Measurements from ENCODE around the gene STX4.

- TF ChIP-seq CTCF (IDR thresholded peaks at IDR 0.05; ENCODE audit: insufficient read depth, low read length, poor library complexity, severe bottlenecking) (no peak), EZH2phosphoT487 (conservative IDR thresholded peaks at IDR 0.05; ENCODE audit: low read length) (no peak)
Measured at GRCh38 chr16:31061813-31062440, 28.6 kb downstream of the STX4 start.

Data from SU-DHL-6 (cell line).